Smooth muscle cell of the brain vasculature (primary cell): ENCODE results near the gene INPP5E.
"Not testable (repeated sequence)": the region's sequence is repeated elsewhere in the genome, so short reads cannot be mapped to it uniquely, and the experiment has no call there.

Experiments
- DNase-seq: peaks from one replicate; pipeline ENCODE4 v3.0.0-alpha.2; 2012; ENCODE audit warnings: low read depth, low spot score

INPP5E gene

DNA sequence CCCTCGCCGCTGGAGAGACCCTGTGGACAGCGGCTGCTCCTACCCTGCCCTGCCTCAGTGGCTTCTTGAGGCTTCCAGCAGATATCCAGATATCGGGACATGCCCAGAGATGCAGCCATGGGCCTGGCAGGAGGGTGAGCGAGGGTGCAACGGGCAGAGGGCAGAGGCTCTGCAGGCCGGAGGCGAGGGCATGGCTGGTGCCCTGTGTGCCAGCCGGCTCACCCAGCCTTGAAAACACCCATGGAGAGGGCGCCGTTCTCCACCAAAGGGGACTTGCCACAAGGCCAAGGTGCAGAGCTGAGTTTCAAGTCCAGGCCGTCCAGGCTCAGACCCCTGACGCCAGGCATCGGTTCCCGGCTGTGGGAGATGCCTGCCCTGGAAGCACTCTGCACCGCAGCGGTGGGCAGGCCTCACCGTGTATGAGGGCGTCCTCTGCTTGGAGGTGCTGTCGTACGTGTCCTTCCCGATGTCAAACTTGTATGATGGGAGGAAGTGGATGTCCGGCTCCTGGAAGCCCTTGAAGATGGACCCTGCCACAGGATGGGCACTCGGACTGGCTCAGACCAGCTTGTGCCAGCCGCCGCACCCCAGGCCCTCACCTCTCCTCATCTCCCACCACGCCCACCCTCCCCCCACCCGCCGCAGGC, 8.9 kb downstream of the INPP5E start:
- no peak for DNase-seq

DNA sequence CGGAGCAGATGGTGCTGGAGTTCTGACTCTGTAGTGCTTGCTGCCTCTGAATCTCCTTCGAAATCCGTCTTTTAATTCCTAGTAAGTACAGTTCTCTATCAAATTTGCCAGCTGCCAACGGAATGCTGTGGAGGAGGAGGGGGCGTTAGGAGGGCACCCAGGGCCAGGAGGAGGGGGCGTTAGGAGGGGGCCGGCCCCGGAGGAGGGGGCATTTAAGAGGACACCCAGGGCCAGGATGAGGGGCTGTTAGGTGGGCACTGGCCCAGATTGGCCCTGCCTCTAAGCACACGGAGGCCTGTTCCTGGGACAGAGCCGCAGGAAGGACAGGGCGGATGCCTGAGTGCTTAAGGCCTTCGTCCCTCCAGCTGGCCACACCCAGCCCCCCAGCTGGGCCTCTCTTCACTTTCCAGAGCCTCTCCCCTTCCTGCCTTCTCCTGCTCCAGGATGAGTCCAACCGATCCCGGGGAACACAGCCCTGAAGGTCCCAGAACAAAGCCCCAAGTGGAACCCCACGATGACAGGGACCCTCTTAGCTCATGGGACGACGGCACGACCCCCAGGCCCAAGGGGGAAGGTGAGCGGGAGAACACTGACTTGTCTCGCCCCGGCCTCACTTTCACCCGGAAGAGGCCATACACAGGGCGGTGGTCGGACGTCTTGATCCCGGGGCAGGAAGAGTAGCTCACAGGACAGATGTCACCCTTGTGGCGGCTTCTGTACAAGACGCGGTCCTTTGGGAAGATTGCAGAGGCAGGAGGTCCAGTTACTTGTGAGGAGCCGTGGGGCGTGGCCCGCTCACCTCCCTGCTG, 9.8 kb downstream of the INPP5E start:
- no peak for DNase-seq

DNA sequence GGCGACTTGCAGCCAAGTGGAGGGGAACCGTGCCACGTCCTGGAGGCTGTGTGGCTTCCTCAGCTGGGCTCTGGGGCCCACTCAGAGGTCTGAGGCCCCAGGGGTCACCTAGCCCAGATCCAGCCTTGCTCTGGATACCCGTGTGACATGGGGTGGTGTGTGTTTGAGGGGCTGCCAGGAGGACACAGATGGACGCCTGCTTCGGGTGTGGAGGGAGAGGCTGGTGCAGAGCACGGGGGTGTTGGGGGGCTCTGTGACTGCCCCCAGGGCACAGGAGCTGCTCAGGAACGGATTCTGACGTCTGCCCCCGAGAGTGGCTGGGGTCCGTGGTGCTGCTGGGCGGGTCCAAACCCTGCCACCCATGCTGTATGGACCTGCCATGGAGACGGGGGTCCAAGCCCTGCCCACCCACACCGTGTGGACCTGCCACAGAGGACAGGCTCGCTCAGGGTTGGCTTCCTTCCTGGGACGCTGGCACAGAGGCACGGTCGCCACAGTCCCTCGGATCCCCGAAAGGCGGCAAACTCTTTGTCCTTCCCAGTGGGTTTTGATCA, 10.5 kb downstream of the INPP5E start:
- no peak for DNase-seq

DNA sequence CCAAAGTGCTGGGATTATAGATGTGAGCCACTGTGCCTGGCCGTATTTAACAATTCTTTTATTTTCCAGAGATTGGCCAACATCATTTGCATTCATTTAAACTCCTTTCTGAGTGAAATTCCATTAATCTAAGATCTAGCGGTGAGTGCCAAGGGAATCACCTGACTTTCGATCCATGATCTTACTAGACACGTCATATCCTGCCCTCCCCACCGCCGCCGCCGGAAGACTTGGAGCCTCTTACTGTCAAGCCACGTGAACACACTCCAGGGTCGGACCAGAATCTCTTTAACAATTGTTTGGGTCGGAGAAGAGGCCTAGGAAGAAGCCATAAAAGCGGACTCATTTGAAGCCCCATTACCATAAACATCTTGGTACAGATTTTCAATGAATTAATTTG, 12.9 kb downstream of the INPP5E start:
- DNase-seq, result no peak

DNA sequence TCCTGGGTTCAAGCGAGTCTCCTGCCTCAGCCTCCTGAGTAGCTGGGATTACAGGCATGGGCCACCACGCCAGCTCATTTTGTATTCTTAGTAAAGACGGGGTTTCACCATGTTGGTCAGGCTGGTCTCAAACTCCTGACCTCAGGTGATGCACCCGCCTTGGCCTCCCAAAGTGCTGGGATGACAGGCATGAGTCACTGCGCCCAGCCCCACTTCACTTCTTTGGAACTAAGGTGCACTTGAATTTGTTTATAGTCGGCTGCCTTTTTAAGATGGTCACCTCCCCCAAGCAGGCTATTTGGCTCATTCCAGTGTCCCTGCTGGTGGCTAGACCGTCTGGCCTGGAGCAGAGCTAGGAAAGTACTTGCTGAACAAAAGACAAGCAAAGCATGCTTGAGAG, 14.3 kb downstream of the INPP5E start:
- DNase-seq, result not testable (repeated sequence)

DNA sequence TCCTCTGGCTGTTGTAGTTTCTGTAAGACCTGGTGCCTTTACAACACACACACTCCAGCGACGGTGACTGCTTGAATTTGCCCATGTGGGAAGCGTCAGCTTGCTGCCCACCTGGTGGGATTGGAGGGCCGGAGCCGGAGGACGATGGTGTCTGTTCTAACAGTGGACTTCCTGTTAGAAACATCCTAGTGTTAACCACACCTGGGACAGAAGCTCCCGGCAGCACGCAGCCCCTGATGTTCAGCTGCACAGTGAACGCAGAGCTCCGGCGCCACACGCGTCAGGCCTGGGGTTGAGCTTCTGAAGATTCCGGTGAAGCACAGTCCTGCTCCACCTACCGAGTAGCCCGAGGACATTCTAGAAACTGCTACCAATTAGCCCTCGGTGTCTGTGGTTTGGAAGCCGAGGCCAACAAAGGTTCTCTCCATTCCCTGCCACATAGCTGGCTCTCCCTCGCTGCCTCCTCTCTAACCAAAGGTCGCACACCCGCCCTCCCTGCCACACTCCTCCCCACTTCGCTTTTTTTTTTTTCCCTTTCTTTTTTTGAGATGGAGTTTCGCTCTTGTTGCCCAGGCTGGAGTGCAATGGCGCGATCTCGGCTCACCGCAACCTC, 14.8 kb downstream of the INPP5E start:
- DNase-seq, result no peak

DNA sequence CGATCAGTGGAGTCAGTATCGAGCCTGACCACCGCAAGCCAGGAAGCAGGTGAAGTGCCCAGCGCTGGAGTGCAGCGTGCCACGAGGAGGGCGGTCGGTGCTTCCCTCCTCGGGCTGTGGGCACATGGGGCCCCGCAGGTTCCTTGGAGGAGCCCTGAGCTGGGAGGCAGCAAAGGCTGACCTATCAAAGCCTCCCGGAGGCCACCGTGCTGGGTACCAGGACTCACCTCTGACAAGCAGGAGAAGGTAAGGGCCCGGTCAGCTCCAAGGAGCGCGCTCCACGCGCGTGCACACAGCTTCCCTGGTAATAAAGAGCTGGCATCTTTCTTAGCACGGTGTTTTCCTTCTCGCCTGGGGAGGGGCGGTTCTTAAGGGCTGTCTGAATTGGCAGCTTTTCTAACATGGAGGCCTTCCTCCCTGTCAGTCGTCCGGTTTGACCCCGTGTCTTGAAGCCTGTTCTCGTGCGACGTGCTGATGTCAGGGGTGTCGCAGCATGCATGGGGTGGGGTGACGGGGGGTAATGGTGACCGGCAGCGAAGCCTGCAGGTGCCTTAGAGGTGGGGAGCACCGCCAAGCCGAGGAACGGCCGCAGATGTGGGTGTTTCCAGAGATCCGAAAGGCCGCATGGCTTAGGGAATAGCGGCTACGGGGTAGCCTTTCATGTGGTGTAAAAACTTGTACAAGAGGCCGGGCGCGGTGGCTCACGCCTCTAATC, 16.1 kb downstream of the INPP5E start:
- DNase-seq, result no peak

DNA sequence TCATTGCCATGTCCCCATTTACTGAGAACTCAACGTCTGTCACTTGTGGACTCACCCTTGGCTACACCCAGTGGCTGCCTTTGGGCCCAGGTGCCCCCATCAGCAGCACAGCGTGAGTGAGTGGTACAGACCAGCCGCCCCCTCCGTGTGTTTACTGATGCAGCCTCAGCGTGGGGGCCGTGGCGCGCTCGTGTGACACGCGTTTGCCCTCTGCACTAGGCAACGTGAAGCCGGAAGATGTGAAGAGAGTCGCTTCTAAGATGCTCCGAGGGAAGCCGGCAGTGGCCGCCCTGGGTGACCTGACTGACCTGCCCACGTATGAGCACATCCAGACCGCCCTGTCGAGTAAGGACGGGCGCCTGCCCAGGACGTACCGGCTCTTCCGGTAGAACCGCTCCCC, 16.8 kb downstream of the INPP5E start:
- no peak for DNase-seq

DNA sequence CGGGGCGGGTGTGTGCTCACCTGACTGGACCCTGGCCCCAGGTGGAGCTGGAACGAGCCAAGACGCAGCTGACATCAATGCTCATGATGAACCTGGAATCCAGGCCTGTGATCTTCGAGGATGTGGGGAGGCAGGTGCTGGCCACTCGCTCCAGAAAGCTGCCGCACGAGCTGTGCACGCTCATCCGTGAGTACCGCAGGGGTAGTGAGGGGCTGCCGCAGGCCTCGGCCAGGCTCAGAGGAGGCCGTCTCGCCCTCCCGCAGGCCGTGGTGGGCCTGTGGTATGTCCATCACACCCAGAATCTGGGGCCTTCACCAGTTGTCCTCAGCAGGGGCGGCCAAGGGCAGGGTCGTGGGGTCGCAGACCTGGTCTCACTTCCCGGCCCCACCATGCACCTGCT, 17.9 kb downstream of the INPP5E start:
- no peak for DNase-seq

DNA sequence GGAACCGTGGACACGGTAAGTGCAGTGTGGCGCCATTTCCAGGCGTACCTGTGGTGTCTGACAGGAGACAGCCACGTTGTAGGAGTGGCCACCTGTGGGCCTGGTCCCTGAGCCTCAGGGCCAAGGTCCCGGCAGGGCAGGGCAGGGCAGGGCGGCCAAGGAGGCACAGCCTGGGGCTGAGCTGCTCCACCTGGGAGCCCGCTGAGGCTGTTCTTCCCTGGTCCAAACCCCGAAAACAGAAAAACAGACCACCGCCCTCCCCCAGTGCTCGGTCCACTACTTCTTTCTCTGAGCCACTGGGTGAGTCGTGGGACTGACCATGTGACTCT, 20.6 kb downstream of the INPP5E start:
- DNase-seq, result no peak

DNA sequence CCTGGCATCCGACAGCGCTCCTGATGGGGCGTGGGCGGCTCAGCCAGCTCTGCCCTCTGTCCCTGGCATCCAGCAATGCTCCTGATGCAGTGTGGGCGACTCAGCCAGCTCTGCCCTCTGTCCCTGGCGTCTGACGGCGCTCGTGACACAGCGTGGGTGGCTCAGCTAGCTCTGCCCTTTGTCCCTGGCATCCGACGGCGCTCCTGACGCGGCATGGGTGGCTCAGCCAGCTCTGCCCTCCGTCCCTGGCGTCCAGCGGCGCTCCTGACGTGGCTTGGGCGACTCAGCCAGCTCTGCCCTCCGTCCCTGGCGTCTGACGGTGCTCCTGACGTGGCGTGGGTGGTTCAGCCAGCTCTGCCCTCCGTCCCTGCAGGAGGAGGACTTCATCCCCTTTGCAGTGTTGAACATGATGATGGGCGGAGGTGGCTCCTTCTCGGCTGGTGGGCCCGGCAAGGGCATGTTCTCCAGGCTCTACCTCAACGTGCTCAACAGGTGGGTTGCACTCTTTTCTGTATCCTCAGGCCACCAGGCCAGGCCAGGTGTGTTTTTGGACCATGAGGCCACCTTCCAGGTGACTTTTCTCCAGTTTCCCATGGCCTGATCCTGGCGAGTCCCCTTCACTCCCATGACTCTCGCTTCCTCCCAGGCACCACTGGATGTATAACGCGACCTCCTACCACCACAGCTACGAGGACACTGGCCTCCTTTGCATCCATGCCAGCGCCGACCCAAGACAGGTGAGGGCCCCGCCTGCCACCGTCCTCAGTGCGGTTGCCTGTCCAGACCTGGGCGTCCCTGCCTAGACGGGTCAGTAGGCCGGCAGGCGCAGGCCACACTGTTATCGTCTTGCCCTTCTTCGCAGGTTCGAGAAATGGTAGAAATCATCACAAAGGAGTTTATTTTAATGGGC, 21.2 kb downstream of the INPP5E start:
- DNase-seq, result no peak

DNA sequence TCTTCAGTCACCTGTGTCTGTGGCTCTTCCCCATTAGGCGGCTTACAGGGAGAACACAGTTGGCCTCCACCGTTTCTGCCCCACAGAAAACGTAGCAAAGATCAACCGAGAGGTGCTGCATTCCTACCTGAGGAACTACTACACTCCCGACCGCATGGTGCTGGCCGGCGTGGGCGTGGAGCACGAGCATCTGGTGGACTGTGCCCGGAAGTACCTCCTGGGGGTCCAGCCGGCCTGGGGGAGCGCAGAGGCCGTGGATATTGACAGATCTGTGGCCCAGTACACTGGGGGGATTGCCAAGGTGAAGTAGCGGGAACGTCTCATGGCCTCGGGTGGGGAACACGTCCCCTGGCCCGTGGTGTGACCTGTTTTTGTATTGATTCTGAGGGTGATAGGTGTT, 22.7 kb downstream of the INPP5E start:
- DNase-seq, result no peak

DNA sequence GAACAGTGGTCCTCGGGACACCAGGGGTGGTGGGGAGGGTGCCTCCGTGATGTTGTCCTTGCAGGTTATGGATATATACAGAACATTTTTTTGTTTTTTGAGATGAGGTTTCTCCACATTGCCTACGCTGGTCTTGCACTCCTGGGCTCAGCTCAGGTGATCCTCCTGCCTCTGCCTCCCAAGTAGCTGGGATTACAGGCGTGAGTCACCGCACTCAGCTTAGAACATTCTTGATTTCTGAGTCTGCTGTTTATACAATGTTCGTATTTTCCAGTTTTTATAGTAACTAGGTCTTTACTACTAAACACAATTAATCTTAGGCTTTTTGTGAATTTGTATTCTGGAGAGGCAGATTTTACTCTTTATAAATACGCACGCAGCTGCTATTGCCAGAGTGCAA, 23.2 kb downstream of the INPP5E start:
- DNase-seq, result no peak

DNA sequence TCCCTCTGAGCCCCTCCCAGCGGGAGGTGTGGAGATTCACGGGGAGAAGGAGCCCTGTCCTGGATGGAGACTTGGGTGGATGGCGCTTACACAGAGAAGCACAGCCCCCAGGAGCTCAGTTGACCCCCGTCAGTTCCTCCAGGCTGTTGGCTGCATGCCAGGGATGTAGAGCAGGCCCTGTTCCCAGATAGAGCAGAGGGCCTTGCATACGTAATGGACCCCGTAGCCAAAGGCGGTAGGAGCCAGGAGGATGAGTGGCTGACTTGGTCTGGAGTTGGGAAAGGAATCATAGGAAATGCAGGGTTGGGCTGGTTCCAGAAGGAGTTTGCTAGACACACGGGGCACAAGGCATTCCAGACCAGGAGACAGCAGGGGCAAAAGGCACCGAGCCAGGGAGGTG, 26.7 kb downstream of the INPP5E start:
- no peak for DNase-seq

DNA sequence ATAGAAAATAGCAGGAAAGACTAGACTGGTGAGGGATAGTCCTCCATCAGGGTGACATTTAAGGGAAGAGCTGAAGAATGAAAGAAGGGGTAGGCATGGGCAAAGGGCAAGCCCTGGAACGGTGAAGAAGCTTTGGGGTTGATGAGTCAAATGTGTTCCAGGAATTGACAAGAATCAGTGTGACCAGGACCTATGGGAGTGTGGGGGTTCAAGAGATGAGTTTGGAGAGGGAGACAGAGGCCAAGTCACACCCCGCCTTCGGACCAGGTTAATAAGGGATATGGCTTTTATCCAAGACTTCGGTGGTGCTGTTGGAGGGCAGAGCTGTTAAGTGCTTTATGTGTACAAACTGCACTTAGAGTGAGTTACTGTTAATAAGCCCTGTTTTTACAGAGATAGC, 28.3 kb downstream of the INPP5E start:
- DNase-seq, result no peak

DNA sequence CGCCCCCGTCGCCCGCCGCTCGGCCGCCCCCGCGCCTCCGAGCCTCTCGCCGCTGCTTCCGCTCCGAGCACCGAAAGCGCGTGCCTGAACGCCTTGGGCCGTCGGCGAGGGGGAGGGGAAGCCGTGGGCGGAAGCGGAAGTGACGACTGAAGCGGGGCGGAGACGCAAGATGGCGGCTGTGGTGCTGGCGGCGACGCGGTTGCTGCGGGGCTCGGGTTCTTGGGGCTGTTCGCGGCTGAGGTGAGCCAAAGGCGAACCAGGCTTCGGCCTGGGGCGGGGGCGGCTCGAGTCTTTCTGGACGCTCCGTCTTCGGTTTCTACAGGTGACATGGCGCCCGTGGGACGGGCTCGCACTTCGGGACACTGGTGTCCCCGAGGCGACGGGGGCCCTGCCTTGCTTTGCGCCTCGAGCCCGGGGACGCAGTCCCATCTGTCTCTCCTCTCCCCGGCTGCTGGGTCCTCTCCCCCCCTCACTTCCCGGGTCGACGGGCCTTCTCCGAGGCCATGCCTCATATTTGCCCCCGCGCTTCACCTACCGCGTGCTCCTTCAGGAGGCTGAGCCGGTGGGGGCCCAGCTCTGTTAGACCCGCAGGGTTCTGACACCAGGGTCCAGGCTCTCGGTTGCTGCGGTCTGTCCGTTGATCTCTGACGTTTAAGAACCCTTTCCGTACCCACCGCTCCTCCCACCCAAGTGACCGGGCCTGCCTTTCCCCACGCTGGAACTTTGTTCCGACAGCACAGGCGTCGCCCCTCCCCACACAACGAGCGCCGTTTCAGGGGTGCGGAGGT, 29.0 kb downstream of the INPP5E start, which contains the start of the genes ENTR1 and PMPCA:
Gene ENTR1, minus strand, starts transcription at position 115 of the 788 bp plus-strand sequence. CDS start 217 bp downstream, outside the sequence.
Gene PMPCA, plus strand, starts transcription at position 159 of the 788 bp plus-strand sequence. Its CDS starts 11 bp downstream, at position 170.
- DNase-seq, result peak; percentile 62

DNA sequence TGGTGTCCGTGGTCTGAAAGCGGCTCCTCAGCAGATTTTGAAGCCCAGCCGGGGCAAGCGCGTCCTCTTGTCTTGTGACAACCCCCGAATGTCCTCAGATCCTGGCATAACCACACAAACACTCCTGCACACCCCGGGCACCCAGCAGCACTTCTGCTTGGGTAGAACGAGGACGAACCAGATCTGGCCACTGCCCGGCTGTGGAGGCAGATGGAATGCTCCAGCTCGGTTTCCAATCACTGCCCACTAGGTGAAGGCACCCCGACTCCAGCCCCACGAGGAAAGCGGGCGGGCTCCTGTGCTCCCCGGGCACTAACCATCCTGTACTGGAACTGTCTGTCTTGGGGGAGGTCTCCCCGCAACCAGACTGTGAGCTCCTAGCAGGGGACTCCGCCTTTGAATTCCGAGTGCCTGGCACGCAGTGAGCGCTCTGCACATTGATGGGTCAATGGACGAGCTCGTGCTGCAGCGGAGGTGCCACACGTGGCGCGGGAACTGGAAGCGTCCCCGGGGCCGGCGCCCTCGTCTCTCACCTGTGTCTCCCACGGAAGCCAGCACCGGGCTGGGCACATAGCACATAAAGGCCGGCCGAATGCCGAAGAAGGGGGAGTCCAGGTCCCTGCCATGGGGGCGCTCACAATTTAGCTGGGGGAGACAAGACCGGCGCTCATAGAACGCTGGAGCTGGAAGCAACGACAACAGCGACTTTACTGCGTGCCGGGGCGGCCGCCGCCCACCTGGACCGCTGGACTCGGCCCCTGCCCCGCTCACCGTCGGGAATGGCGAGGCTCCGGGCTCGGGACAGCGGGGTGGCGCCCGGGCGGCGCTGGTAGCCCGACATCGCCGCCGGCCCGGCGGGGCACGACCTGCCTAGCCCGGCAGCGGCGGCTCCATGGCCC, 29.8 kb downstream of the INPP5E start:
- no peak for DNase-seq

DNA sequence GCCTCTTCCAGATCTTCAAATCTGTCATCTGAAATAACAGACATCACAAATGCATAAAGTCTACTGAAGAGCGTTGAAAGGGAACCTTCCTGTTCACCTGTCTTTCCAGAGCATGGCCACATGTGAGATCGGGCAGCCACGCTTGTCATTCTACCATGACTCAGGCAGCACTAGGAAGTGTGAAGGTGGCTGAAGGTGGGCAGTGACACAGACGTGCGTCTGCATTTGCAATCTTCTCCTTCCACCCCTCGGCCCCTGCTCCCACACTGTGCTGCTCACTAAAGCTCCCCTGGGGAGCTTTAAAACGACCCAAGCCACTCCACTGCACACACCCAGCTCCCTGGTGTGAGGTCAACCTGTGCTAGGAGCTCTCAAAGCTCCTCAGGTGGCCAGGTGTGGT, 31.7 kb downstream of the INPP5E start:
- DNase-seq, result no peak

DNA sequence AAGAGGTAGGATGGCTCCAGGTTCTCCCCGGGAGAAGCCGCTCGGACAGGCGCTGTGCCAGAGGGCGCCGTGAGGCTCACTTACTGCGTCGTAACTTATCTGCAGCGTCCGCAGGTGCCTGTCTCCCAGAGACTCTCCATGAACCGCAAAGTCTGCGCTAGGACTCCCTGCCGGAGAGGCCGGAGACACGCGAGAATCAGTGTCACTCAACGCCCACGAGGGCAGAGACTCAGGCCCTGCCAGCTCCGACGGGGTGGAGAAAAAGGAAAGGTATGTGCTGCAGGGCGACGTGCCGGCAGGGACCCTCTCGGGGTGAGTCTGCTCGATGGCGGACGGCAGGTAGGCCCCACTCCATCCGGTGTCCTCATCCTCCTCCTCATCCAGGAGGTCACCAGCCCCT, 32.6 kb downstream of the INPP5E start:
- not testable (repeated sequence) for DNase-seq
